ENCODE measurements around the gene NPLOC4. TPM values are rescaled to one million over a fixed set of nuclear protein-coding genes. Genes with fewer than 3 reads are reported as not detected.
"Not testable (repeated sequence)": the region's sequence is repeated elsewhere in the genome, so short reads cannot be mapped to it uniquely, and the experiment has no call there.

Gene NPLOC4
- total RNA-seq, 2 donors from 2014 or later = 101 to 103 TPM

GRCh38 chr17:81538651-81539570 lies 98.0 kb downstream of the NPLOC4 start:
- Mint-ChIP-seq H3K27ac (no peak overlapping the region), H3K9me3 (no peaks in the 10 kb centered on the region), H3K27me3 (peaks cover 7% of the 10 kb centered on the region), H3K4me1 (no peaks in the 10 kb centered on the region), H3K4me3 (no peak overlapping the region), H3K36me3 (ENCODE audit: low read depth) (peaks cover 45% of the 10 kb centered on the region)
- ATAC-seq (replicated peaks) = no peak

GRCh38 chr17:81537856-81538555 lies 98.9 kb downstream of the NPLOC4 start:
- peaks cover 39% of the 10 kb centered on the region for H3K36me3 Mint-ChIP-seq (ENCODE audit: low read depth)
- no peak overlapping the region for H3K27ac Mint-ChIP-seq
- ATAC-seq (replicated peaks) = no peak
- H3K27me3 Mint-ChIP-seq = peaks cover 7% of the 10 kb centered on the region
- no peaks in the 10 kb centered on the region for H3K4me1 Mint-ChIP-seq
- H3K4me3 Mint-ChIP-seq = no peak overlapping the region
- H3K9me3 Mint-ChIP-seq = no peaks in the 10 kb centered on the region

- H3K36me3 Mint-ChIP-seq (ENCODE audit: low read depth) = peaks cover 33% of the 10 kb centered on the region
- no peak overlapping the region for H3K27ac Mint-ChIP-seq
- no peak overlapping the region for H3K4me3 Mint-ChIP-seq
- H3K9me3 Mint-ChIP-seq = no peaks in the 10 kb centered on the region
- H3K27me3 Mint-ChIP-seq = peaks cover 7% of the 10 kb centered on the region
- ATAC-seq (replicated peaks) = peak; percentile 42
- H3K4me1 Mint-ChIP-seq = no peaks in the 10 kb centered on the region
These were observed 99.5 kb downstream of the NPLOC4 start for GRCh38 chr17:81537343-81537855.

- Mint-ChIP-seq H3K4me1 (no peaks in the 10 kb centered on the region), H3K36me3 (ENCODE audit: low read depth) (peaks cover 26% of the 10 kb centered on the region), H3K27ac (no peak overlapping the region), H3K9me3 (no peaks in the 10 kb centered on the region), H3K4me3 (no peak overlapping the region), H3K27me3 (peaks cover 7% of the 10 kb centered on the region)
- peak; percentile 17 for ATAC-seq (replicated peaks)
These were observed 100.3 kb downstream of the NPLOC4 start for GRCh38 chr17:81536299-81537290.

GRCh38 chr17:81535480-81536298 lies 101.2 kb downstream of the NPLOC4 start:
- H3K27ac Mint-ChIP-seq = no peak overlapping the region

GRCh38 chr17:81535007-81535328 lies 101.9 kb downstream of the NPLOC4 start:
- Mint-ChIP-seq H3K4me3 (no peak overlapping the region), H3K9me3 (no peaks in the 10 kb centered on the region), H3K36me3 (ENCODE audit: low read depth) (peaks cover 17% of the 10 kb centered on the region), H3K27me3 (peaks cover 7% of the 10 kb centered on the region), H3K4me1 (no peaks in the 10 kb centered on the region), H3K27ac (no peak overlapping the region)
- no peak for ATAC-seq (replicated peaks)

More at GRCh38 chr17:81535480-81536298, 101.2 kb downstream of the NPLOC4 start:
- Mint-ChIP-seq H3K4me3 (no peak overlapping the region), H3K36me3 (ENCODE audit: low read depth) (peaks cover 19% of the 10 kb centered on the region), H3K9me3 (no peaks in the 10 kb centered on the region), H3K4me1 (no peaks in the 10 kb centered on the region), H3K27me3 (peaks cover 7% of the 10 kb centered on the region)
- ATAC-seq (replicated peaks) = no peak

- ATAC-seq (replicated peaks) = no peak
These were observed 102.5 kb downstream of the NPLOC4 start for GRCh38 chr17:81534157-81535006.

GRCh38 chr17:81533339-81534141 lies 103.4 kb downstream of the NPLOC4 start:
- Mint-ChIP-seq H3K4me3 (no peak overlapping the region), H3K36me3 (ENCODE audit: low read depth) (peaks cover 11% of the 10 kb centered on the region), H3K27ac (no peak overlapping the region), H3K27me3 (peaks cover 7% of the 10 kb centered on the region), H3K9me3 (no peaks in the 10 kb centered on the region), H3K4me1 (no peaks in the 10 kb centered on the region)
- no peak for ATAC-seq (replicated peaks)

More at GRCh38 chr17:81534157-81535006, 102.5 kb downstream of the NPLOC4 start:
- no peaks in the 10 kb centered on the region for H3K4me1 Mint-ChIP-seq
- H3K36me3 Mint-ChIP-seq (ENCODE audit: low read depth) = peaks cover 17% of the 10 kb centered on the region
- H3K27ac Mint-ChIP-seq = no peak overlapping the region
- H3K27me3 Mint-ChIP-seq = peaks cover 7% of the 10 kb centered on the region
- no peaks in the 10 kb centered on the region for H3K9me3 Mint-ChIP-seq
- H3K4me3 Mint-ChIP-seq = no peak overlapping the region

GRCh38 chr17:81532490-81533287 lies 104.2 kb downstream of the NPLOC4 start:
- H3K9me3 Mint-ChIP-seq = no peaks in the 10 kb centered on the region
- peaks cover 7% of the 10 kb centered on the region for H3K27me3 Mint-ChIP-seq
- H3K36me3 Mint-ChIP-seq (ENCODE audit: low read depth) = peaks cover 2% of the 10 kb centered on the region
- no peak overlapping the region for H3K27ac Mint-ChIP-seq
- H3K4me3 Mint-ChIP-seq = no peak overlapping the region
- H3K4me1 Mint-ChIP-seq = no peaks in the 10 kb centered on the region
- no peak for ATAC-seq (replicated peaks)

- H3K27ac Mint-ChIP-seq; H3K4me1 Mint-ChIP-seq; H3K27me3 Mint-ChIP-seq; H3K9me3 Mint-ChIP-seq; H3K36me3 Mint-ChIP-seq (ENCODE audit: low read depth); H3K4me3 Mint-ChIP-seq; ATAC-seq (replicated peaks): not testable (repeated sequence)
These were observed 104.9 kb downstream of the NPLOC4 start for GRCh38 chr17:81531998-81532404.

- H3K36me3 Mint-ChIP-seq (ENCODE audit: low read depth); H3K9me3 Mint-ChIP-seq; ATAC-seq (replicated peaks); H3K27me3 Mint-ChIP-seq; H3K4me1 Mint-ChIP-seq; H3K27ac Mint-ChIP-seq; H3K4me3 Mint-ChIP-seq: not testable (repeated sequence)
These were observed 105.9 kb downstream of the NPLOC4 start for GRCh38 chr17:81531013-81531412.
